ENCODE measurements around the gene CCS.

GRCh38 chr11:66632952-66633351 is 40.0 kb downstream of the CCS start:
- no peak for TF ChIP-seq CTCF (IDR thresholded peaks at IDR 0.05)
- TF ChIP-seq POLR2A (IDR thresholded peaks at IDR 0.05) = no peak

Measured in Peyer's patch (tissue), 4 donors.